ENCODE data around the gene ATOH8. TPM values are rescaled to one million over a fixed set of nuclear protein-coding genes. Genes with fewer than 3 reads are reported as not detected.

ATOH8 gene
- total RNA-seq, 1 experiment from 2014 or later: 0.81 TPM

- TF ChIP-seq PRRX2 (CRISPR knock-in tag; IDR thresholded peaks at IDR 0.05) (no peak), ESRRA (CRISPR knock-in tag; IDR thresholded peaks at IDR 0.05; ENCODE audit: borderline replicate concordance) (no peak), E2F1 (CRISPR knock-in tag; IDR thresholded peaks at IDR 0.05) (no peak), ZBTB21 (CRISPR knock-in tag; IDR thresholded peaks at IDR 0.05; ENCODE audit: borderline replicate concordance) (no peak), IRF1 (CRISPR knock-in tag; IDR thresholded peaks at IDR 0.05) (no peak), CREM (CRISPR knock-in tag; IDR thresholded peaks at IDR 0.05) (no peak), SMAD3 (CRISPR knock-in tag; IDR thresholded peaks at IDR 0.05; ENCODE audit: borderline replicate concordance) (no peak), E2F5 (CRISPR knock-in tag; IDR thresholded peaks at IDR 0.05) (no peak), TEAD1 (CRISPR knock-in tag; IDR thresholded peaks at IDR 0.05) (no peak), ETV6 (CRISPR knock-in tag; IDR thresholded peaks at IDR 0.05) (no peak)
- Mint-ChIP-seq H3K27ac (no peak overlapping the region), H3K27me3 (ENCODE audit: low read depth) (peaks cover 23% of the 10 kb centered on the region), H3K9me3 (no peaks in the 10 kb centered on the region), H3K4me3 (no peak overlapping the region), H3K4me1 (peaks cover 51% of the 10 kb centered on the region), H3K36me3 (no peaks in the 10 kb centered on the region)
- no peak for DNase-seq (ENCODE audit: low spot score)
- POLR2A ChIA-PET: no interaction called here
- CTCF ChIA-PET: interaction anchor here (0.6 to 7.1 kb wide), 11 partner anchors 10 to 237 kb away, joined by 3 to 126 read pairs (median 7); partner anchors contain the start of gene ATOH8
- no peak for ATAC-seq
These were observed 19.2 kb downstream of the ATOH8 start for GRCh38 chr2:85772841-85773491.

GRCh38 chr2:85773692-85774091, 19.9 kb downstream of the ATOH8 start:
- Mint-ChIP-seq H3K4me1 (peaks cover 47% of the 10 kb centered on the region), H3K9me3 (no peaks in the 10 kb centered on the region), H3K36me3 (no peaks in the 10 kb centered on the region), H3K27me3 (ENCODE audit: low read depth) (peaks cover 20% of the 10 kb centered on the region), H3K27ac (no peak overlapping the region), H3K4me3 (no peak overlapping the region)
- no peak for ATAC-seq
- ChIA-PET CTCF (interaction anchor here (1.1 to 7.1 kb wide), 4 partner anchors 22 to 45 kb away, joined by 3 to 126 read pairs (median 5); partner anchors contain the start of gene ATOH8), POLR2A (no interaction called here)
- no peak for DNase-seq (ENCODE audit: low spot score)
- TF ChIP-seq TCF7 (CRISPR knock-in tag; IDR thresholded peaks at IDR 0.05; ENCODE audit: low read depth) (no peak), ZNF532 (CRISPR knock-in tag; IDR thresholded peaks at IDR 0.05; ENCODE audit: borderline replicate concordance) (no peak), AFF4 (CRISPR knock-in tag; IDR thresholded peaks at IDR 0.05; ENCODE audit: borderline replicate concordance) (no peak), CDX4 (CRISPR knock-in tag; IDR thresholded peaks at IDR 0.05; ENCODE audit: borderline replicate concordance) (no peak), MLX (CRISPR knock-in tag; IDR thresholded peaks at IDR 0.05) (no peak), ZNF121 (CRISPR knock-in tag; IDR thresholded peaks at IDR 0.05) (no peak), RORB (CRISPR knock-in tag; IDR thresholded peaks at IDR 0.05) (no peak), ATF2 (CRISPR knock-in tag; IDR thresholded peaks at IDR 0.05; ENCODE audit: borderline replicate concordance, low read depth) (no peak), MYBL2 (CRISPR knock-in tag; IDR thresholded peaks at IDR 0.05) (no peak), GRHL2 (CRISPR knock-in tag; IDR thresholded peaks at IDR 0.05; ENCODE audit: insufficient replicate concordance, severe bottlenecking) (no peak)
